Dendritic cell treated with granulocyte-macrophage colony-stimulating factor and Interleukin-4, amounts not matched to agents 40 ng/mL and 50 ng/mL, for 4 days (primary cell): ENCODE data around the gene GPI.
"Not testable (repeated sequence)": the region's sequence is repeated elsewhere in the genome, so short reads cannot be mapped to it uniquely, and the experiment has no call there.

Source experiments
- H3K27ac Mint-ChIP-seq: one replicate; pipeline ENCODE4 v1.8.0; 2022; ENCODE audit warnings: mild to moderate bottlenecking, mixed read lengths
- H3K27me3 Mint-ChIP-seq: one replicate; pipeline ENCODE4 v1.8.0; 2022; ENCODE audit warnings: mild to moderate bottlenecking, mixed read lengths
- H3K36me3 Mint-ChIP-seq: one replicate; pipeline ENCODE4 v1.8.0; 2022; ENCODE audit warnings: low read depth, mixed read lengths
- H3K4me1 Mint-ChIP-seq: one replicate; pipeline ENCODE4 v1.8.0; 2022; ENCODE audit warnings: low read depth, mixed read lengths
- H3K4me3 Mint-ChIP-seq: one replicate; pipeline ENCODE4 v1.8.0; 2022; ENCODE audit warnings: mild to moderate bottlenecking, moderate library complexity, mixed read lengths
- H3K9me3 Mint-ChIP-seq: one replicate; pipeline ENCODE4 v1.8.0; 2022; ENCODE audit warnings: mixed read lengths
- intact Hi-C: fragments of 100-400 bp; cut with micrococcal nuclease; formaldehyde crosslinking; loops from one replicate; pipeline ENCODE4 v1.15.0; 2022

GPI gene

GRCh38 chr19:34328982-34329381, 36.0 kb upstream of the GPI start:
- H3K36me3 Mint-ChIP-seq, result peaks cover 78% of the 10 kb centered on the region
- no peaks in the 10 kb centered on the region for H3K9me3 Mint-ChIP-seq
- H3K27me3 Mint-ChIP-seq, result no peaks in the 10 kb centered on the region
- intact Hi-C loops, result no loop called here
- H3K4me3 Mint-ChIP-seq, result no peak overlapping the region
- H3K27ac Mint-ChIP-seq, result no peak overlapping the region
- H3K4me1 Mint-ChIP-seq, result no peaks in the 10 kb centered on the region

GRCh38 chr19:34330116-34330515, 34.9 kb upstream of the GPI start:
- Mint-ChIP-seq H3K9me3 (no peaks in the 10 kb centered on the region), H3K27ac (no peak overlapping the region), H3K4me1 (no peaks in the 10 kb centered on the region), H3K36me3 (peaks cover 78% of the 10 kb centered on the region), H3K4me3 (no peak overlapping the region), H3K27me3 (no peaks in the 10 kb centered on the region)
- intact Hi-C loops, result no loop called here

- H3K27me3 Mint-ChIP-seq, intact Hi-C loops, H3K9me3 Mint-ChIP-seq, H3K27ac Mint-ChIP-seq, H3K4me1 Mint-ChIP-seq, H3K4me3 Mint-ChIP-seq: not testable (repeated sequence)
- H3K36me3 Mint-ChIP-seq, result peaks cover 73% of the 10 kb centered on the region
Observed at GRCh38 chr19:34330596-34330995, 34.4 kb upstream of the GPI start.

DNA sequence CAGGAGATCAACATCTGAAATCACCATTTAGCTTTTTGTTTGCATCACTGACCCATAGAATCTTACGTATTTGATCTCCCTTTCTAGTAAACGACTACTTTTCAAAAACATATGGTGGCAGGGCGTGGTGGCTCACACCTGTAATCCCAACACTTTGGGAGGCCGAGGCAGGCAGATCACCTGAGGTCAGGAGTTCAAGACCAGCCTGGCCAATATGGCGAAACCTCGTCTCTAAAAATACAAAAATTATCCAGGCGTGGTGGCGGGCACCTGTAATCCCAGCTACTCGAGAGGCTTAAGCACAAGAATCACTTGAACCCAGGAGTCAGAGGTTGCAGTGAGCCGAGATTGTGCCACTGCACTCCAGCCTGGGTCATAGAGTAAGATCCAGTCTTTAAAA, 33.4 kb upstream of the GPI start:
- H3K4me3 Mint-ChIP-seq, H3K4me1 Mint-ChIP-seq, intact Hi-C loops, H3K27me3 Mint-ChIP-seq, H3K27ac Mint-ChIP-seq, H3K9me3 Mint-ChIP-seq: not testable (repeated sequence)
- H3K36me3 Mint-ChIP-seq, result peaks cover 67% of the 10 kb centered on the region

DNA sequence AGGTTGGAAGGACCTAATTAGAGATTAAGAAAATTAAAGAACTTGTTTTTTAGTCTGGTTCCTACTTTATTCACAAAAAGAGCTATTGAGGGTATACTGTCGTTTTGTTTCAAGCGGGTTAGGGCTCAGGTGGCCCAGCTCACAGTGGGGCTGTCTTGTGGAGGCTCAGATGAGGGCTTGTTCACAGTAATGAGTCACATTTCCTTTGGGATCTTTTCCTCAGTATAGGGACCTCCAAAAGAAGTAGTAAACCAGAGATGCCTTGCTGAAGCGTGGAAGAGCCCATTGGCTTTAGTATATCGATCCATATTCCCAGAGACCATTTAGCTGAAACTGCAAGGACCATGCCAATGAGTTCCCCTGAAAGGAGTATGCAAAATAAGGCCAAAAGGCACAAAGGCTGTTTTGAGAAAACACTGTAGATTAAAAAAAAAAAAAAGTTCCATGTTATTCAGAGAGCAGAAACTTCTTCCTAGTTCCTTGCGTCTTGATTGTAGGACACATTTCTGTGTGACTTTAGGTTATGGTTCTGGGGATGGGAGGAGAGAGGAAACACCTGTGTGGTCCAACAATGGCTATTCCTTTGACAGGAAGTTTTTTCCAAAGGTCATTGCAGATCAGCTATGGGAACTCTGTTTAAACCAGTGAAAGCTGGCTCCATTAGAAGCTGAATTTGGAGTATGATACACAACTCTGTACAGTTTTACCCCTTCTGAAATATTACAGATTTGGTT, 32.8 kb upstream of the GPI start:
- Mint-ChIP-seq H3K27ac (no peak overlapping the region), H3K36me3 (peaks cover 69% of the 10 kb centered on the region), H3K4me1 (peaks cover 4% of the 10 kb centered on the region), H3K9me3 (no peaks in the 10 kb centered on the region), H3K4me3 (no peak overlapping the region), H3K27me3 (no peaks in the 10 kb centered on the region)
- intact Hi-C loops, result no loop called here

GRCh38 chr19:34335914-34336313, 29.1 kb upstream of the GPI start:
- H3K4me3 Mint-ChIP-seq, result no peak overlapping the region
- H3K27me3 Mint-ChIP-seq, result no peaks in the 10 kb centered on the region
- peaks cover 69% of the 10 kb centered on the region for H3K36me3 Mint-ChIP-seq
- intact Hi-C loops, result loop anchor here (5.0 kb wide), 1 partner anchor 84 kb away; the partner anchor contains the start of gene GARRE1
- no peaks in the 10 kb centered on the region for H3K9me3 Mint-ChIP-seq
- peaks cover 4% of the 10 kb centered on the region for H3K4me1 Mint-ChIP-seq
- H3K27ac Mint-ChIP-seq, result no peak overlapping the region

GRCh38 chr19:34336781-34337271, 28.2 kb upstream of the GPI start:
- intact Hi-C loops, result loop anchor here (5.0 kb wide), 1 partner anchor 85 kb away; the partner anchor contains the start of gene GARRE1
- H3K9me3 Mint-ChIP-seq, result no peaks in the 10 kb centered on the region
- no peak overlapping the region for H3K4me3 Mint-ChIP-seq
- H3K27ac Mint-ChIP-seq, result no peak overlapping the region
- H3K36me3 Mint-ChIP-seq, result peaks cover 69% of the 10 kb centered on the region
- H3K4me1 Mint-ChIP-seq, result peaks cover 4% of the 10 kb centered on the region
- no peaks in the 10 kb centered on the region for H3K27me3 Mint-ChIP-seq

- intact Hi-C loops, result loop anchor here (5.0 kb wide), 1 partner anchor 85 kb away; the partner anchor contains the start of gene GARRE1
- peaks cover 74% of the 10 kb centered on the region for H3K36me3 Mint-ChIP-seq
- peaks cover 4% of the 10 kb centered on the region for H3K4me1 Mint-ChIP-seq
- H3K9me3 Mint-ChIP-seq, result no peaks in the 10 kb centered on the region
- H3K4me3 Mint-ChIP-seq, result no peak overlapping the region
- no peaks in the 10 kb centered on the region for H3K27me3 Mint-ChIP-seq
- H3K27ac Mint-ChIP-seq, result no peak overlapping the region
Observed at GRCh38 chr19:34337739-34338138, 27.3 kb upstream of the GPI start.

DNA sequence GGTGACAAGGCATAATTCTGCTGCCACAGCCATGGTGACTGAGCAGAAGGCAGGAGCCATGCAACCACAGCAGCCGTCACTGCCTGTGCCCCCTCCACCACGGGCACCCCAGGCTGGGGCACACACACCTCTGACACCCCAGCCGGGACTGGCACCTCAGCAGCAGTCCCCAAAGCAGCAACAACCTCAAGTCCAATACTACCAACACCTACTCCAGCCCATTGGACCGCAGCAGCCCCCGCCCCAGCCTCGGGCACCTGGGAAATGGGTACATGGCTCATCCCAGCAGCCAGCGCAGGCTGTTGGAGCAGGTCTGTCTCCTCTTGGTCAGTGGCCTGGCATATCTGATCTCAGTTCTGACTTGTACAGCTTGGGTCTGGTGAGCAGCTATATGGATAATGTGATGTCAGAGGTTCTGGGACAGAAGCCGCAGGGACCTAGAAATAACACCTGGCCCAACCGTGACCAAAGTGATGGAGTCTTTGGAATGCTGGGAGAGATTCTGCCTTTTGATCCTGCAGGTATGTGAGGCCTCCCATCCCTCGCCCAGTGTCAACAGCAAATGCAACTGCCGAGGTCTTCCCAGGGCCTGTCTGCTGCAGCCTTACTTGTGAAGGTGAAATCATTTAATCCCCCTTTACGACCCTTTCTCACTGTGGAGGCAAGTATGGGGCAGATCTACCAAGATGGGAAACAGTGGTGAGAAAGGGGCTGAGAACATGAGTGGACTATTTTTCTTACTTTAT, 22.9 kb upstream of the GPI start:
- H3K36me3 Mint-ChIP-seq, result peaks cover 75% of the 10 kb centered on the region
- intact Hi-C loops, result no loop called here
- H3K4me3 Mint-ChIP-seq, result no peak overlapping the region
- no peaks in the 10 kb centered on the region for H3K9me3 Mint-ChIP-seq
- H3K4me1 Mint-ChIP-seq, result peaks cover 1% of the 10 kb centered on the region
- H3K27ac Mint-ChIP-seq, result no peak overlapping the region
- H3K27me3 Mint-ChIP-seq, result no peaks in the 10 kb centered on the region

GRCh38 chr19:34343751-34344150, 21.2 kb upstream of the GPI start:
- Mint-ChIP-seq H3K4me1 (no peaks in the 10 kb centered on the region), H3K4me3 (no peak overlapping the region), H3K36me3 (peaks cover 70% of the 10 kb centered on the region), H3K27ac (no peak overlapping the region), H3K9me3 (no peaks in the 10 kb centered on the region), H3K27me3 (no peaks in the 10 kb centered on the region)
- intact Hi-C loops, result no loop called here

DNA sequence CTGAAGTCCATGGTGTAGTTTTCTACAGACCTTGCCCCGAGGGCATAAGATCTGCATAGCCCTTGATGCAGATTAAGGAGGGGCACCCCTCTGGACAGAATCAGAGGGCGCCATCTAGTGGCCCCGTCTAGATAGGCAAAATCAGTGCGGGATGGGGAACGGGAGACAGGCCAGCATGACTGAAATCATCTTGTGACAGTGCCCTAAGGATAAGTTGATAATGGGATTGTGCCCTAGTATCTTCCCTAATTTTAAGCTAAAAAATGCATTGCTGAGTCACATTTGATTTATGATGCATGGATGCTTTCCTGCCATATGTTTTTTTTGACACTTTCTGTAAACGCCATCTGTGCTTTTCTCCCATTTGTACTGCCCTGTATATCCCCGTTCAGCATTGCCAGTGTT, 19.0 kb upstream of the GPI start:
- no peaks in the 10 kb centered on the region for H3K4me1 Mint-ChIP-seq
- H3K36me3 Mint-ChIP-seq, result peaks cover 65% of the 10 kb centered on the region
- no peaks in the 10 kb centered on the region for H3K27me3 Mint-ChIP-seq
- H3K9me3 Mint-ChIP-seq, result no peaks in the 10 kb centered on the region
- no peak overlapping the region for H3K4me3 Mint-ChIP-seq
- H3K27ac Mint-ChIP-seq, result no peak overlapping the region
- intact Hi-C loops, result no loop called here

GRCh38 chr19:34347561-34348165, 17.3 kb upstream of the GPI start:
- Mint-ChIP-seq H3K27me3 (no peaks in the 10 kb centered on the region), H3K27ac (no peak overlapping the region), H3K4me1 (no peaks in the 10 kb centered on the region), H3K4me3 (no peak overlapping the region), H3K36me3 (peaks cover 60% of the 10 kb centered on the region), H3K9me3 (no peaks in the 10 kb centered on the region)
- intact Hi-C loops, result no loop called here

DNA sequence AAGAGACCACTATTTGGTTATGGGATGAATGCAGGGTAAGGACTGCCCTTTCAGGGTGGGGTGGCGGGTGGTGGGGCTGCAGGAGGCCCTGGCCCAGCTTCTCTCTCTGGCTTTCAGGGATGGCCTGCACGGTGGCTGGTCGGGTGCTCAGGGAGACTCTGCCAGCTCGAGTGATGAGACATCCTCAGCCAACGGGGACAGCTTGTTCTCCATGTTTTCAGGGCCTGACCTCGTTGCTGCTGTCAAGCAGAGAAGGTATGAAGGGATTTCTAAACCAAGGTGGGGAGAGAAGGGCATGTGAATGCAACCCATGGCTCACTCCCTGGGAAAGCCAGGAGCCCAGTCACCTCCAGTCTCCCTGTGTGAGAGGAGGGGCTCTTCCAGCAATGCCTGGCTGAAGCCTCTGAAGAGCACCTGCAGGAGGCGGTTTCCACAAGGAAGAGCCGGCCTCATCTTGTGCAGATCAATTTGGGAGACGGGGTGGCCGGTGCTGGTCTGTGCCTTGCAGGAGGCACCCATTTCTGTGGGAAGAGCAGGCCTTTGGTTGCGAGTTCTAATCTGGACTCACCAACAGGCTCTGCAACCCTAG, 16.0 kb upstream of the GPI start:
- Mint-ChIP-seq H3K4me1 (no peaks in the 10 kb centered on the region), H3K27ac (no peak overlapping the region), H3K9me3 (no peaks in the 10 kb centered on the region), H3K27me3 (no peaks in the 10 kb centered on the region), H3K4me3 (no peak overlapping the region), H3K36me3 (peaks cover 65% of the 10 kb centered on the region)
- intact Hi-C loops, result no loop called here

DNA sequence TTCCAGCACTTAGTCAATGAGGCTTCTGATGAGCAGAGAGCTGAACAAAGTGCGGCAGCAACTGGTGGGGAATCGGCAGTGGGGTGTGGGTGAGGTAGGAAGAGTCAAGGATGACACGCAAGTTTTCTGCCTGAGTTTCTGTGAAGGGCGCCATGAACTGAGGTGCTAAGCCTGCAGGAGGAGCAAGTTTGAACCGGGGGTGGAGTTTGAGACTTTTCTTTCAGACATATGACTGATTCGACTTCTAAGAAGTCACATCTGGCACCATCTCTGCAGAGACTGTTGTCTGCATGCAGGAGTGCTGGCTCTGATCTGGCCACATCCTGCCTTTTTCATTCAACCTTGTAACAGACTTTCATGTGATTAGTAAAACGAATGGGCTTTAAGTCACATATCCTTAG, 14.8 kb upstream of the GPI start:
- no peak overlapping the region for H3K27ac Mint-ChIP-seq
- intact Hi-C loops, result no loop called here
- no peaks in the 10 kb centered on the region for H3K27me3 Mint-ChIP-seq
- H3K9me3 Mint-ChIP-seq, result no peaks in the 10 kb centered on the region
- peaks cover 60% of the 10 kb centered on the region for H3K36me3 Mint-ChIP-seq
- no peaks in the 10 kb centered on the region for H3K4me1 Mint-ChIP-seq
- H3K4me3 Mint-ChIP-seq, result no peak overlapping the region
